Stimulated activated CD4-positive, alpha-beta T cell treated with anti-CD3 and anti-CD28 coated beads, Interleukin-15, amount 100 ng/mL, for 48 hours (primary cell): Measurements from ENCODE around the gene IGFBP7.

Experiments used
- DNase-seq, 2 donors: peaks; one replicate each; pipeline ENCODE4 v3.0.0-alpha.2; 2020; ENCODE audit warnings: low read depth in 2 of 2

The IGFBP7 gene, protein sequence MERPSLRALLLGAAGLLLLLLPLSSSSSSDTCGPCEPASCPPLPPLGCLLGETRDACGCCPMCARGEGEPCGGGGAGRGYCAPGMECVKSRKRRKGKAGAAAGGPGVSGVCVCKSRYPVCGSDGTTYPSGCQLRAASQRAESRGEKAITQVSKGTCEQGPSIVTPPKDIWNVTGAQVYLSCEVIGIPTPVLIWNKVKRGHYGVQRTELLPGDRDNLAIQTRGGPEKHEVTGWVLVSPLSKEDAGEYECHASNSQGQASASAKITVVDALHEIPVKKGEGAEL

DNA sequence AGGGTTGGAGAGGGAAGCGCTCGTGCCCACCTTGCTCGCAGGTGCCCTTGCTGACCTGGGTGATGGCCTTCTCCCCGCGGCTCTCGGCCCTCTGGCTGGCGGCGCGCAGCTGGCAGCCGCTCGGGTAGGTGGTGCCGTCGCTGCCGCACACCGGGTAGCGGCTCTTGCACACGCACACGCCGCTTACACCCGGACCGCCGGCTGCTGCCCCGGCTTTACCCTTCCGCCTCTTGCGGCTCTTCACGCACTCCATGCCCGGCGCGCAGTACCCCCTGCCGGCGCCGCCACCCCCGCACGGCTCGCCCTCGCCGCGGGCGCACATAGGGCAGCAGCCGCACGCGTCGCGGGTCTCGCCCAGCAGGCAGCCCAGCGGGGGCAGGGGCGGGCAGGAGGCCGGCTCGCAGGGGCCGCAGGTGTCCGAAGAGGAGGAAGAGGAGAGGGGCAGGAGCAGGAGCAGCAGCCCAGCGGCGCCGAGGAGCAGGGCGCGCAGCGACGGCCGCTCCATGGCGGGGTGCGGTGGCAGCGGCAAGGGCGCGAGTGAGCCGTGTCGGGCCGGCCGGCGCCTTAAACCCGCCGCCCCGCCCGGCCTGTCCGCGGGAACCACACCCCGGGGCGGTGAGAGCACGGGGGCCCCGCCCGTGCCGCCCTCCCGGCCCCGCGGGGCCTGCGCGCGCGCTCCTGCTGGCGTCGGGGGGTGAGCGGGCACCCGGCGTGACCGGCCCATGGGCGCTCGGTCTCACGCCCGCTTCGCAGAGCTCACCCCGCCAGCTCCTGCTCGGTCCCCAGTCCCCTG lies at the start of gene IGFBP7:
IGFBP7 (minus strand) TSS at position 539 of the 793 bp plus-strand sequence; CDS start at position 505, 34 bp downstream.
- no peak for DNase-seq

- DNase-seq, result no peak
Measured at GRCh38 chr4:57159866-57160265, 49.7 kb upstream of the IGFBP7 start.

DNA sequence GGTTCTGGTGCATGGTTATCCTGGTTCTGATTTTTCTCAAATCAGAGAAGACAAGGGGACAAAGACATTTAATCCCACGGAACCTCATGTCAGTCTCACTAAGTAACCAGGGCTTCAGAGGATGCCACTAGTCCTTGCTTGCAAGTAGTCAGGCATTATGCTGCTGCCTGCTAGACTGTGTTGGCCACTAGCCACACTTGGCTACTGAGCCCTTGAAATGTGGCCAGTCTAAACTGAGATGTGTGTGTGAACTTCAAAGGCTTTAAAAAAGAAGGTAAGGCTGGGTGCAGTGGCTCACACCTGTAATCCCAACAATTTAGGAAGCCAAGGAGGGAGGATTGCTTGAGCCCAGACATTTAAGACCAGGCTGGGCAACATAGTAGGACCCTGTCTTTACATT lies 48.6 kb upstream of the IGFBP7 start:
- no peak for DNase-seq

DNA sequence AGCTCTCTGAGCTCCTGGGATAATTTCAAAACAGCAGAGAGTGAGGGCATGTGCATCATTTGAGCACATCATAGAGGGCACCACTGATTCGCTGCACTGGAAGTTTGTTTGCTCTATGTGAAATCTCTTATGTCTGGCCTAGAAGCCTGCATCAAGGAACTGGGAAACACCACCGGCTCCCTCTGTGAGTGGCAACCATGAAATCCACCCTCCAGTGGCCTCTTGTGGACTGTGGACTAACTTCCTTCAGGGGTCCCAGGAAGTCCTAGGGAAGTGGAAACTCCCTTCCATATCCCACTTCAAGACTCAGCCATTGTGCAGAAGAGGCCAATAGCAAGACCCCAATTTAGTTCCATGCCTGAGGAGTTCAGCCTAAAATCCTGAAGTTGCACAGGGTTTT lies 48.0 kb upstream of the IGFBP7 start:
- no peak for DNase-seq

DNA sequence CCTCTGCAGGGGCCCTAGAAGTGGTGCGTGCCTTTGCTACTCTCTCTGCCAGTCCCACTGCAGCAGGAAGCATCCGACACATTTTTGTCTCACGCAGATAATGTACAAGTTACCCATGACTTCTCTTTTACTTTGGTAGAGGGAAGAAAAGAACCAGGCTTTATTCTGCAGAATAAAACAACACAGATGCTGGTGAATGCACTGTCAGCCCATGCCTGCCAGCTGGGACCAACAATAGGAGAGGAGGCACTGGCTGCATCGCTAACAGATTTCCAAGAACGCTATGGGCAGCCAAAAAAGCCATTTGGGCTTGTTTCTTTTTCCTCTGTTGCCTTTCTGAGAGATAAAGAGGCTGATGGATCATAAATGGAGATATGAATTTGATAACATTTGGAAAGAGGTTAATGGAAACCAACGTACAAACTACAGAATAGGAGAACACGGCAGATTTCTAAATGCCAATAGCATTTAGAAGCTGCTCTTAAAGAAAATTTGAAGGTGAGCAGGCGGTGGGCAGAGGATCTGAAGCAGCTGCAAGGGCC lies 47.5 kb upstream of the IGFBP7 start:
- no peak for DNase-seq

DNA sequence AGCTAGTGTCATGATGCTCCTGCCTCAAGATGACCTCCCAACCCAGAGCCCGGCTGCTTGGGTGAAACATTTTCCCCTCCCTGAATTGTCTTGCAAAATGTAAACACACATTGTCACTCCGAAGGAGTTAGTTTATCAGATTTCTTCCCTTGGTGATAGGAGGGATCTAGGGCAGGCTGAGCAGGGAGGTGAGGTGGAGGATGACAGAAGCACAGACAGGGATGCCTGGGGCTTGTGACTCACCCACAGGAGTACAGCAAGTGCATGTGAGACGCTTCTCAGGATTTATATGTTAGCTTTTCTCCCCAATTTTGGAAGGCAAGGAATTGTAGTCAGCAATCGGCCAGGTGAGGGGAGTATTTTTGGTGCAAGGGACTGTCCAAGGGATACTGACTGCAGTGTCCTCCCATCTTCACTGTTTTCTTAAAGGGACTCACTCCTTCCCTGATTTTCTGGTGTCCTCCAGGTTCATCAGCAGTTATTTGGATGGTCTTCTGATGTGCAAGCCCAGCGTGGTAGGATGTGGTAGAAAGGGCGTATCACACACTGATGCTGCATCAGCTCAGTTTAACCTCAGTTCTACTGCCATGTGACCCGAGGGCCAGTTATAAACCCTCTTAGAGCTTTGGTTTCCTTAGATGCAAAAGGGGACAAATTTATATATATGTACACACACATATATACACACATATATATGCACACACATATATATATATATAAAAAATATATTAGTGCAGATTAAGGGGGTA lies 46.2 kb upstream of the IGFBP7 start:
- DNase-seq, result no peak

GRCh38 chr4:57154926-57155325 lies 44.7 kb upstream of the IGFBP7 start:
- DNase-seq, result no peak

DNA sequence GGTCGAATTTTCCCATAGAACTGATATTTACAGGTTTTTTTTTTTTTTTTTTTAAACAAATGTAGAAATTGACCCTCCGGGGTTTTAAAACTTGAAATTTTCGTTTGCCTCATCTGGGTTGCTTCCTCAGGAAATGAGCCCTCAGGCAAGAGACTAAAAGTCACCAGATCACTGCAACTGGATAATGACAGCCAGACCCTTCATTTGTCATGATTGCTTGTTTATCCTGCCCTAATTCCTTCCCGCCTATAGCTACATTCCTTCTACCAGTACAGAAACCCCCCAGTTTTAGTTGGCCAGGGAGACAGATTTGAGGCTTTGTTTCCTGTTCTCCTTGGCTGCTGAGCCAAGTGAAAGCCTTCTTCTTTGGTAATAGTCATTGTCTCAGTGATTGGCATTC lies 44.0 kb upstream of the IGFBP7 start:
- DNase-seq, result no peak

DNA sequence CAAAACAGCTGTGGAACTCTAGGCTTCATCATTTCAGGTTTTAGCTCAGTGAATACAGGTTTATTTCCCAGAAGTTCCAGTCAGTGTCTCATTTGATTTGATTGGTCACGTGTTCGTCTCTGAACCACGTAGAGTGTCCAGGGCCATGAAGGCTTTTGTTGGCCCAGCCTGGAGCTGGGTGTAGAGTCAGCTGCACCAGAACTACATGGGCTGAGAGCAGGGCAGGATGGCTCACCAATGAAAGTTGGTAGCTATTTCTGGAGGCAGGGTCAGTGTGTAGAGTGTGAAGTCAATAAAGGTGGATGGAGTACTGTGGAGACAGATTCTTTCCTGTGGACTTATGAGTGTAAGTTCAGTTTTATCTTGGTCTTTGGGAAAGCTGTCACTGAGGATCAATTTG lies 43.0 kb upstream of the IGFBP7 start:
- DNase-seq, result no peak

- no peak for DNase-seq
Measured at GRCh38 chr4:57151481-57151880, 41.3 kb upstream of the IGFBP7 start.

- DNase-seq, result no peak
Measured at GRCh38 chr4:57149833-57150232, 39.6 kb upstream of the IGFBP7 start.

- no peak for DNase-seq
Measured at GRCh38 chr4:57148831-57149505, 38.8 kb upstream of the IGFBP7 start.

DNA sequence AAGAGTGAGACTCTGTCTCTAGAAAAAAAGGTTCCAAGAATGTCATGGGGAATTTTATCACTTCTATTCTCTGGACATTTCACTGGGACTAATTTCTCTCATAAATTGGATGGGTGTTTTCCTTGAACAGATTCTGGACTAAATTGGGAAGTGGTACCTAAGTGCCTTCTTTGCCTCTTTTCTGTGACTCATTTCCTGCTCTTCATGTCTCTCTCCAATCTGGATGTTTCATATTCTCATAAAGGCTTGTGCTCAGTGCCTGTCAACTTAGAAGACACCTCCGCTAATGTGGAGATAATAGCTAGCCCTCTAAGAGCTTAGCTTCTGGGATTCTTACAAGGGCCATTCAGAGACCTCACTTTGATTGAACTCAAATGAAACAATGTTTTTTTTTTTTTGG lies 38.0 kb upstream of the IGFBP7 start:
- DNase-seq, result no peak

DNA sequence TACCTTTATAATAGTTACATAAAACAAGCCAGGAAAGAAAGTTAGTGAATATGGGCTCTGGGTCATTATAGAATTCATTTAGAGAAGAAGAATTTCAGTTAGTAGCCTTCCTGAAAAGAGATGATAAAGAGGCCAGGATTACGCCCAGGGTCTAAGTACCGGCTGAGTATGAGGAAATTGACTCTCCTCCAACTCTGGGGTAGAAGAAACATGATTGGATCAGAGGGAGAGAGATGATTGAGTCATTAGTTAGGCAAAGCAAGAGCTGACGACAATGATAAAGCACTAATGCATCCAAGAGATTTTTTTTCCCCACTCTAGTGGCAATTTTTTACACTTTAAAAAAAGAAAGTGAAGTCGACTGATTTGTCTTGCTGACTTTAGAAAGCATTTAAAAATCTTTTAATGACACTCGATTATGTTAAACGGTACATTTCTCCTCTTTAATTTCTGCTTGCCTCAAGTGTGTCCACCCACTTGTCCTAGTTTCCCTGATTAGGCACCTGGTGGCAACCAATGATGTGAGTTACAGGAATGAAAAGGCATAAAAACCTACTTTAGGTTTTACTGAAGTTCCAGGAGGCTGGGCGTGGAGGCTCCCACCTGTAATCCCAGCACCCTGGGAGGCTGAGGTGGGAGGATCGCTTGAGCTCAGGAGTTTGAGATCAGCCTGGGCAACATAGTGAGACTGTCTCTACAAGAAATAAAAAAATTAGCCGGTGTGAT lies 37.3 kb upstream of the IGFBP7 start:
- DNase-seq, result no peak

- DNase-seq, result no peak
Measured at GRCh38 chr4:57146444-57146843, 36.3 kb upstream of the IGFBP7 start.

GRCh38 chr4:57144466-57144865 lies 34.3 kb upstream of the IGFBP7 start:
- DNase-seq, result no peak

DNA sequence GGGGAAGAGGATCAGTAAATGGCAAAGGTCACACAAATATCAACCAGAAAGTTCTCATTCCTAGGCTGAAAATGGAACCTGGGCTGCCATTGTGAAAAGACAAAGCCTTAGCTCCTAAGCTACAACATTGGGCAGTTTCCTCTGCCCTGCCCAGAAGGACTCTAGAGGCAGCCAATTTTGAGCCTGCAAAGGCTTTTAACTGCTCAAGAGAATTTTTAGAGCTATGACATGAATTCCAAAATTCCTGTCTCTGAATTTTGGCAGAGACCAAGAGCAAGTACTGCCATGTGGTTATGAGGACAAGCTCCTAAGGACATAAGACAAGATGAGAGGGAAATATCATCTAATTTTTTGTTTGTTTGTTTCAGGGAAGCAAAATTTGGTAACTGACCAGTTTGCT lies 29.6 kb upstream of the IGFBP7 start:
- no peak for DNase-seq

- DNase-seq, result no peak
Measured at GRCh38 chr4:57137261-57137660, 27.1 kb upstream of the IGFBP7 start.

GRCh38 chr4:57136281-57136680 lies 26.1 kb upstream of the IGFBP7 start:
- no peak for DNase-seq

- no peak for DNase-seq
Measured at GRCh38 chr4:57132743-57133137, 22.6 kb upstream of the IGFBP7 start.
